ENCODE results near the gene IL3. TPM values are rescaled to one million over a fixed set of nuclear protein-coding genes. Genes with fewer than 3 reads are reported as not detected.
A peak's percentile ranks its signal among the peaks of the same experiment; 100 is the strongest.
"Not testable (repeated sequence)": the region's sequence is repeated elsewhere in the genome, so short reads cannot be mapped to it uniquely, and the experiment has no call there.

Gene IL3
- polyA plus RNA-seq, 3 donors from 2014 or later: 0.20 TPM; not detected in 2

- peak overlapping the region in 3 of 5 donors; percentile 57 to 78 (median 70) for H3K4me3 Mint-ChIP-seq
- no peak for DNase-seq
- peak overlapping the region; percentile 41 to 97 (median 89) for H3K27ac Mint-ChIP-seq
- H3K36me3 Mint-ChIP-seq: no peaks in the 10 kb centered on the region
- peaks cover 10 to 16% (median 14%) of the 10 kb centered on the region in 3 donors for H3K27me3 Mint-ChIP-seq (ENCODE audit: low read depth in 3 of 3)
- no peaks in the 10 kb centered on the region for H3K9me3 Mint-ChIP-seq
- H3K4me1 Mint-ChIP-seq: peaks cover 87 to 93% of the 10 kb centered on the region in 2 donors
Measured at GRCh38 chr5:132101385-132101880, 41.0 kb downstream of the IL3 start.

- H3K27me3 Mint-ChIP-seq (ENCODE audit: low read depth in 3 of 3): peaks cover 9 to 16% (median 12%) of the 10 kb centered on the region in 3 donors
- no peaks in the 10 kb centered on the region for H3K9me3 Mint-ChIP-seq
- H3K4me1 Mint-ChIP-seq: peaks cover 80 to 86% of the 10 kb centered on the region in 2 donors
- no peaks in the 10 kb centered on the region for H3K36me3 Mint-ChIP-seq
- peak overlapping the region; percentile 3 to 80 (median 61) for H3K4me3 Mint-ChIP-seq
- peak; percentile 69 to 77 (median 74) for DNase-seq
- H3K27ac Mint-ChIP-seq: peak overlapping the region; percentile 77 to 97 (median 90)
Measured at GRCh38 chr5:132102101-132102701, 41.7 kb downstream of the IL3 start.

GRCh38 chr5:132102944-132103331 is 42.5 kb downstream of the IL3 start:
- Mint-ChIP-seq H3K27ac (peak overlapping the region; percentile 77 to 97 (median 90)), H3K4me1 (peaks cover 80 to 81% of the 10 kb centered on the region in 2 donors), H3K36me3 (no peaks in the 10 kb centered on the region), H3K27me3 (ENCODE audit: low read depth in 3 of 3) (peaks cover 9 to 16% (median 12%) of the 10 kb centered on the region in 3 donors), H3K4me3 (peak overlapping the region; percentile 44 to 80 (median 66)), H3K9me3 (no peaks in the 10 kb centered on the region)
- no peak for DNase-seq

DNA sequence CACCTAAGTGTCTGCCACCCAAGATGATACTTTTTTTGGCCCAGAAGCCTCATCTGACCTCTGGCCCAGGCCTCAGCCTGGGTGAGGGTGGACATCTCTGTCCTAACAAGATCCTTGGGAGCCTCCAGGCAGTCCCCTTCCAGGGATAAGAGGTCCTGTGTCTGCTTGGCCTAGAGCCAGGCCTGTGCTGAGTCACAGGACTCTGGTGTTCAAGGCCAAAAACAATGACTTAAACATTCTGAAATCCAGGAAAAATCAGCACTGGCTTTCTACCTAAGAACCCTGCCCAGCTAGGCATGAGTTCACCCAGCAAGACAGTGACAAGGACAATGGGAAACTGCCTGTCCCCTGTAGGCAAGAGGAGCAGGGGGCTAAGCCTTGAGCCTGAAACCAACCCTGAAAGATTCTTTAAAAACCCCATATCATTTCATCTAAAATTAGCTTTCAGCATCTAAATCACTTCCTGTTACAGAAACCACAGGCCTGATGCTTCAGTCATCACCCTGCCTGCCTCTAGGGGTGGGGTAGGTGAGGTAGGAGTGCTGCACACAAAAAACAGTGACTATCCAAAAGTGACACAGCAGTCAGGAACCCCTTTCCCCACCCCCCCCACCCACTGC is 43.0 kb downstream of the IL3 start:
- H3K36me3 Mint-ChIP-seq: no peaks in the 10 kb centered on the region

GRCh38 chr5:132103969-132104391 is 43.5 kb downstream of the IL3 start:
- DNase-seq: no peak
- peaks cover 7 to 14% (median 7%) of the 10 kb centered on the region in 3 donors for H3K27me3 Mint-ChIP-seq (ENCODE audit: low read depth in 3 of 3)
- no peaks in the 10 kb centered on the region for H3K36me3 Mint-ChIP-seq
- peak overlapping the region; percentile 77 to 97 (median 90) for H3K27ac Mint-ChIP-seq
- H3K4me1 Mint-ChIP-seq: peaks cover 71 to 78% of the 10 kb centered on the region in 2 donors
- H3K4me3 Mint-ChIP-seq: peak overlapping the region; percentile 44 to 80 (median 68)
- peaks cover 0 to 2% (median 0%) of the 10 kb centered on the region in 6 donors for H3K9me3 Mint-ChIP-seq

More for the DNA sequence above, 43.0 kb downstream of the IL3 start:
- Mint-ChIP-seq H3K4me3 (peak overlapping the region; percentile 44 to 80 (median 68)), H3K9me3 (no peaks in the 10 kb centered on the region), H3K27me3 (ENCODE audit: low read depth in 3 of 3) (peaks cover 9 to 16% (median 9%) of the 10 kb centered on the region in 3 donors), H3K27ac (peak overlapping the region; percentile 77 to 97 (median 90)), H3K4me1 (peaks cover 76 to 78% of the 10 kb centered on the region in 2 donors)
- DNase-seq: peak; percentile 80 to 87 (median 84)

DNA sequence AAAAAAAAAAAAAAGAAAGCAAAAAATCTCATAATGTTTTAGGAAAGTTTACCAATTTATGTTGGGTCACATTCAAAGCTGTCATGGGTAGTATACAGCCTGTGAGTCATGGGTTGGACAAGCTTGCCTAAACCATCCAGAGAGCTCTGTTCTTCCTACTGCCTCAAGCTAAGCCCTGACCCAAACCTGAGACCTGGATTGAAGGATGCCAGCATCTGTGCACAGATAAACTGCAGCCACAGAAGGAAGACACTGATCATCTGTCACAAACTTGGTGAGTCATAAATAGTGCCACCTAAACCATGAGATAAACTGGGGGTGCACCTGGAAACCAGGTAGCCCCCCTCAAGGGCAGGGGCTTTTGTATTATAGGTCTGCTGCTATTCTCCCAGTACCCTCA is 44.1 kb downstream of the IL3 start:
- H3K9me3 Mint-ChIP-seq: peaks cover 0 to 2% (median 0%) of the 10 kb centered on the region in 6 donors
- H3K27me3 Mint-ChIP-seq (ENCODE audit: low read depth in 3 of 3): peaks cover 4 to 14% (median 5%) of the 10 kb centered on the region in 3 donors
- H3K36me3 Mint-ChIP-seq: no peaks in the 10 kb centered on the region
- peak overlapping the region; percentile 44 to 80 (median 60) for H3K4me3 Mint-ChIP-seq
- no peak for DNase-seq
- H3K4me1 Mint-ChIP-seq: peaks cover 65 to 78% of the 10 kb centered on the region in 2 donors
- H3K27ac Mint-ChIP-seq: peak overlapping the region; percentile 86 to 97 (median 90)

- H3K36me3 Mint-ChIP-seq: no peaks in the 10 kb centered on the region
- peaks cover 54 to 77% of the 10 kb centered on the region in 2 donors for H3K4me1 Mint-ChIP-seq
- peaks cover 0 to 14% (median 2%) of the 10 kb centered on the region in 3 donors for H3K27me3 Mint-ChIP-seq (ENCODE audit: low read depth in 3 of 3)
- H3K27ac Mint-ChIP-seq: peak overlapping the region in 2 of 6 donors; percentile 22 to 92
- no peak for DNase-seq
- peaks cover 0 to 2% (median 0%) of the 10 kb centered on the region in 6 donors for H3K9me3 Mint-ChIP-seq
- H3K4me3 Mint-ChIP-seq: peak overlapping the region in 2 of 5 donors; percentile 29 to 38
Measured at GRCh38 chr5:132105688-132106087, 45.2 kb downstream of the IL3 start.

DNA sequence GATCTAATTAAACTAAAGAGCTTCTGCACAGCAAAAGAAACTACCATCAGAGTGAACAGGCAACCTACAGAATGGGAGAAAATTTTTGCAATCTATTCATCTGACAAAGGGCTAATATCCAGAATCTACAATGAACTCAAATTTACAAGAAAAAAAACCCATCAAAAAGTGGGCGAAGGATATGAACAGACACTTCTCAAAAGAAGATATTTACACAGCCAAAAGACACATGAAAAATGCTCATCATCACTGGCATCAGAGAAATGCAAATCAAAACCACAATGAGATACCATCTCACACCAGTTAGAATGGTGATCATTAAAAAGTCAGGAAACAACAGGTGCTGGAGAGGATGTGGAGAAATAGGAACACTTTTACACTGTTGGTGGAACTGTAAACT is 48.0 kb downstream of the IL3 start:
- not testable (repeated sequence) for H3K36me3 Mint-ChIP-seq; DNase-seq; H3K9me3 Mint-ChIP-seq; H3K27me3 Mint-ChIP-seq (ENCODE audit: low read depth in 3 of 3)
- Mint-ChIP-seq H3K4me1 (peaks cover 26 to 72% of the 10 kb centered on the region in 2 donors), H3K4me3 (peak overlapping the region in 3 of 5 donors; percentile 10 to 32 (median 17)), H3K27ac (peak overlapping the region in 4 of 6 donors; percentile 71 to 82 (median 76))

DNA sequence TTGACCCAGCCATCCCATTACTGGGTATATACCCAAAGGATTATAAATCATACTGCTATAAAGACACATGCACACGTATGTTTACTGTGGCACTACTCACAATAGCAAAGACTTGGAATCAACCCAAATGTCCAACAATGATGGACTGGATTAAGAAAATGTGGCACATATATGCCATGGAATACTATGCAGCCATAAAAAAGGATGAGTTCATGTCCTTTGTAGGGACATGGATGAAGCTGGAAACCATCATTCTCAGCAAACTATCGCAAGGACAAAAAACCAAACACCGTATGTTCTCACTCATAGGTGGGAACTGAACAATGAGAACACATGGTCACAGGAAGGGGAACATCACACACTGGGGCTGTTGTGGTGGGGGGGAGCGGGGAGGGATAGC is 48.5 kb downstream of the IL3 start:
- Mint-ChIP-seq H3K27ac (peak overlapping the region in 1 of 6 donors; percentile 10), H3K4me3 (peak overlapping the region in 1 of 5 donors; percentile 32), H3K4me1 (peaks cover 21 to 72% of the 10 kb centered on the region in 2 donors)
- not testable (repeated sequence) for DNase-seq; H3K9me3 Mint-ChIP-seq; H3K27me3 Mint-ChIP-seq (ENCODE audit: low read depth in 3 of 3); H3K36me3 Mint-ChIP-seq

- Mint-ChIP-seq H3K27ac (peak overlapping the region in 5 of 6 donors; percentile 30 to 72 (median 62)), H3K27me3 (ENCODE audit: low read depth in 3 of 3) (peaks cover 0 to 2% (median 2%) of the 10 kb centered on the region in 3 donors), H3K9me3 (peaks cover 0 to 2% (median 0%) of the 10 kb centered on the region in 6 donors), H3K4me3 (peak overlapping the region in 2 of 5 donors; percentile 18 to 39), H3K4me1 (peaks cover 15 to 72% of the 10 kb centered on the region in 2 donors), H3K36me3 (no peaks in the 10 kb centered on the region)
- no peak for DNase-seq
Measured at GRCh38 chr5:132109494-132110053, 49.1 kb downstream of the IL3 start.

DNA sequence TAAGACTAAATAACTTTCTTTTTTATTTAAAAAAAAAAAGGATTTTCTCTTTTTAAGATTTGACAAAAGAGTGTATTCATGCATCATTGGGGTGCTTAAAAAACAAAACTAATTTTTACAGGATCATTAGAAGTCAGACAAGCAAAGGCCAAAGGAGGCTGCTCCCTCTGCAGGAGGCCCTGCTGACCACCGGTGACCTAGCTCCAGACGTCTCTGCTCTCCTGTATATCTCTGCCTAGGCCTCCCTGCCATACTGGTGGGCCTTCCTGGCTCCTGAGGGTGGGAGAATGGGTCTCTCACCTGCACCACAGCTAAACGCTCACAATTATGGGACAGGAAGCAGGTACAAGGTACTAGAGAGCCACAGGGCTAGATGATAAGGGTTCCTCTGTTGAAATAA is 49.7 kb downstream of the IL3 start:
- H3K4me3 Mint-ChIP-seq: peak overlapping the region in 4 of 5 donors; percentile 22 to 57 (median 34)
- DNase-seq: no peak
- H3K27me3 Mint-ChIP-seq (ENCODE audit: low read depth in 3 of 3): peaks cover 0 to 2% (median 2%) of the 10 kb centered on the region in 3 donors
- peaks cover 9 to 72% of the 10 kb centered on the region in 2 donors for H3K4me1 Mint-ChIP-seq
- H3K36me3 Mint-ChIP-seq: no peaks in the 10 kb centered on the region
- peak overlapping the region in 5 of 6 donors; percentile 34 to 88 (median 62) for H3K27ac Mint-ChIP-seq
- H3K9me3 Mint-ChIP-seq: peaks cover 0 to 2% (median 0%) of the 10 kb centered on the region in 6 donors

GRCh38 chr5:132110930-132111329 is 50.5 kb downstream of the IL3 start:
- Mint-ChIP-seq H3K4me1 (peaks cover 1 to 73% of the 10 kb centered on the region in 2 donors), H3K36me3 (no peaks in the 10 kb centered on the region), H3K27ac (peak overlapping the region; percentile 34 to 88 (median 62)), H3K4me3 (peak overlapping the region in 4 of 5 donors; percentile 22 to 57 (median 40)), H3K9me3 (peaks cover 0 to 2% (median 0%) of the 10 kb centered on the region in 6 donors), H3K27me3 (ENCODE audit: low read depth in 3 of 3) (peaks cover 0 to 2% (median 2%) of the 10 kb centered on the region in 3 donors)
- no peak for DNase-seq

- Mint-ChIP-seq H3K4me1 (peaks cover 0 to 73% of the 10 kb centered on the region in 2 donors), H3K27ac (no peak overlapping the region)
Measured at GRCh38 chr5:132112111-132112510, 51.7 kb downstream of the IL3 start.

More at GRCh38 chr5:132112111-132112510, 51.7 kb downstream of the IL3 start:
- no peak for DNase-seq
- Mint-ChIP-seq H3K36me3 (no peaks in the 10 kb centered on the region), H3K9me3 (peaks cover 0 to 2% (median 0%) of the 10 kb centered on the region in 6 donors), H3K4me3 (peak overlapping the region in 1 of 5 donors; percentile 5), H3K27me3 (ENCODE audit: low read depth in 3 of 3) (peaks cover 0 to 2% (median 2%) of the 10 kb centered on the region in 3 donors)

Measured in immature natural killer cell (primary cell).